Effector memory CD4-positive, alpha-beta T cell (primary cell): Measurements from ENCODE around the gene NRTN.
"Not testable (repeated sequence)": the region's sequence is repeated elsewhere in the genome, so short reads cannot be mapped to it uniquely, and the experiment has no call there.

Source experiments
- DNase-seq, 3 donors: peaks; one replicate each; pipeline ENCODE4 v3.0.0-alpha.2; 2020
- H3K27ac ChIP-seq: 2 replicates; pipeline ENCODE4 v1.7.0; 2013; ENCODE audit warnings: mild to moderate bottlenecking, low read length, moderate library complexity; ENCODE audit not compliant: insufficient read depth, poor library complexity, severe bottlenecking
- H3K27me3 ChIP-seq: replicated peaks from 2 replicates; pipeline ENCODE4 v1.7.0; 2013; ENCODE audit warnings: mild to moderate bottlenecking, low read length; ENCODE audit not compliant: insufficient read depth, control insufficient read depth, poor library complexity, severe bottlenecking
- H3K36me3 ChIP-seq: 2 replicates; pipeline ENCODE4 v1.7.0; 2013; ENCODE audit warnings: mild to moderate bottlenecking, low read length, moderate library complexity; ENCODE audit not compliant: control insufficient read depth, insufficient read depth
- H3K4me1 ChIP-seq: 2 replicates; pipeline ENCODE4 v1.7.0; 2013; ENCODE audit warnings: low read length, mild to moderate bottlenecking; ENCODE audit not compliant: control insufficient read depth, insufficient read depth, poor library complexity, severe bottlenecking
- H3K4me3 ChIP-seq: 2 replicates; pipeline ENCODE4 v1.7.0; 2013; ENCODE audit warnings: low read length, low read depth, mild to moderate bottlenecking; ENCODE audit not compliant: insufficient read depth, poor library complexity, severe bottlenecking
- H3K9me3 ChIP-seq: 2 replicates; pipeline ENCODE4 v1.7.0; 2013; ENCODE audit warnings: mild to moderate bottlenecking, low read length, moderate library complexity; ENCODE audit not compliant: control insufficient read depth

NRTN gene

GRCh38 chr19:5780916-5781315 lies 24.0 kb upstream of the NRTN start:
- not testable (repeated sequence) for H3K27me3 ChIP-seq, H3K9me3 ChIP-seq, DNase-seq, H3K27ac ChIP-seq, H3K4me3 ChIP-seq, H3K4me1 ChIP-seq
- peaks cover 20% of the 10 kb centered on the region for H3K36me3 ChIP-seq

- no peaks in the 10 kb centered on the region for H3K9me3 ChIP-seq
- H3K36me3 ChIP-seq: peaks cover 34% of the 10 kb centered on the region
- no peaks in the 10 kb centered on the region for H3K4me1 ChIP-seq
- no peak overlapping the region for H3K4me3 ChIP-seq
- DNase-seq: no peak
- H3K27ac ChIP-seq: no peak overlapping the region
- H3K27me3 ChIP-seq: no peaks in the 10 kb centered on the region
Measured at GRCh38 chr19:5782322-5782721, 22.5 kb upstream of the NRTN start.

GRCh38 chr19:5782945-5783919 lies 21.6 kb upstream of the NRTN start:
- no peak overlapping the region for H3K4me3 ChIP-seq
- no peak overlapping the region for H3K27ac ChIP-seq
- no peaks in the 10 kb centered on the region for H3K27me3 ChIP-seq
- peaks cover 44% of the 10 kb centered on the region for H3K36me3 ChIP-seq
- no peaks in the 10 kb centered on the region for H3K9me3 ChIP-seq
- no peak for DNase-seq
- H3K4me1 ChIP-seq: no peaks in the 10 kb centered on the region

GRCh38 chr19:5784581-5785147 lies 20.2 kb upstream of the NRTN start, which contains the start of gene PRR22:
Gene PRR22, minus strand, starts transcription at chr19:5784746. Its CDS starts 86 bp downstream, at chr19:5784660.
- H3K4me1 ChIP-seq: no peaks in the 10 kb centered on the region
- H3K9me3 ChIP-seq: no peaks in the 10 kb centered on the region
- no peak within 1 kb of the TSS for H3K27ac ChIP-seq
- H3K36me3 ChIP-seq: peaks cover 55% of the 10 kb centered on the region
- no peaks in the 10 kb centered on the region for H3K27me3 ChIP-seq
- no peak within 1 kb of the TSS for H3K4me3 ChIP-seq
- DNase-seq: no peak

GRCh38 chr19:5785423-5785822 lies 19.4 kb upstream of the NRTN start:
- DNase-seq: no peak
- no peaks in the 10 kb centered on the region for H3K27me3 ChIP-seq
- peaks cover 4% of the 10 kb centered on the region for H3K4me1 ChIP-seq
- H3K27ac ChIP-seq: no peak overlapping the region
- H3K4me3 ChIP-seq: no peak overlapping the region
- no peaks in the 10 kb centered on the region for H3K9me3 ChIP-seq
- H3K36me3 ChIP-seq: peaks cover 59% of the 10 kb centered on the region

- no peak overlapping the region for H3K4me3 ChIP-seq
- H3K4me1 ChIP-seq: peaks cover 4% of the 10 kb centered on the region
- peaks cover 59% of the 10 kb centered on the region for H3K36me3 ChIP-seq
- no peaks in the 10 kb centered on the region for H3K9me3 ChIP-seq
- H3K27me3 ChIP-seq: no peaks in the 10 kb centered on the region
- no peak overlapping the region for H3K27ac ChIP-seq
- DNase-seq: no peak
Measured at GRCh38 chr19:5786593-5787408, 18.1 kb upstream of the NRTN start.

GRCh38 chr19:5787409-5788182 lies 17.3 kb upstream of the NRTN start:
- H3K36me3 ChIP-seq: peaks cover 59% of the 10 kb centered on the region
- no peak overlapping the region for H3K27ac ChIP-seq
- no peak for DNase-seq
- peaks cover 4% of the 10 kb centered on the region for H3K4me1 ChIP-seq
- H3K27me3 ChIP-seq: no peaks in the 10 kb centered on the region
- H3K4me3 ChIP-seq: no peak overlapping the region
- H3K9me3 ChIP-seq: no peaks in the 10 kb centered on the region

- no peak overlapping the region for H3K4me3 ChIP-seq
- H3K27me3 ChIP-seq: no peaks in the 10 kb centered on the region
- no peak for DNase-seq
- H3K27ac ChIP-seq: no peak overlapping the region
- H3K4me1 ChIP-seq: peaks cover 4% of the 10 kb centered on the region
- H3K9me3 ChIP-seq: no peaks in the 10 kb centered on the region
- peaks cover 59% of the 10 kb centered on the region for H3K36me3 ChIP-seq
Measured at GRCh38 chr19:5788422-5788821, 16.4 kb upstream of the NRTN start.

GRCh38 chr19:5789351-5789761 lies 15.5 kb upstream of the NRTN start:
- H3K4me1 ChIP-seq: peaks cover 4% of the 10 kb centered on the region
- H3K9me3 ChIP-seq: no peaks in the 10 kb centered on the region
- H3K4me3 ChIP-seq: no peak overlapping the region
- no peaks in the 10 kb centered on the region for H3K27me3 ChIP-seq
- no peak for DNase-seq
- no peak overlapping the region for H3K27ac ChIP-seq
- peaks cover 54% of the 10 kb centered on the region for H3K36me3 ChIP-seq
